ENCODE data around the gene NFIX. TPM values are rescaled to one million over a fixed set of nuclear protein-coding genes. Genes with fewer than 3 reads are reported as not detected.

The NFIX gene
- total RNA-seq, 2 experiments from 2014 or later = 3.0 to 3.3 TPM

GRCh38 chr19:13010992-13011652 lies 15.8 kb downstream of the NFIX start:
- intact Hi-C loops (cut with DNase I, micrococcal nuclease) = no loop called here
- Mint-ChIP-seq H3K27me3 (peaks cover 80% of the 10 kb centered on the region), H3K4me3 (no peak overlapping the region), H3K9me3 (no peaks in the 10 kb centered on the region), H3K4me1 (ENCODE audit: low read depth) (peaks cover 19% of the 10 kb centered on the region), H3K36me3 (ENCODE audit: low read depth) (no peaks in the 10 kb centered on the region), H3K27ac (no peak overlapping the region)
- no peak overlapping the region for H3K27ac ChIP-seq (ENCODE audit: low read depth in 1 of 2, low read length in 2 of 2)
- H3K9me3 ChIP-seq (ENCODE audit: control insufficient read depth in 1 of 2, insufficient read depth in 1 of 2, low read length in 2 of 2) = peaks cover 0 to 32% of the 10 kb centered on the region in 2 experiments
- no peak overlapping the region for H3K4me3 ChIP-seq (ENCODE audit: low read length)
- DNase-seq (no peak), ATAC-seq (ENCODE audit: poor library complexity) (no peak)
- H3K36me3 ChIP-seq (ENCODE audit: insufficient read depth, low read length) = no peaks in the 10 kb centered on the region
- H3K4me1 ChIP-seq (ENCODE audit: insufficient read depth, low read length) = peaks cover 33% of the 10 kb centered on the region
- no peak for TF ChIP-seq CTCF (IDR thresholded peaks at IDR 0.05)
- ChIA-PET POLR2A (interaction anchor here (0.6 kb wide), 1 partner anchor 13 kb away, joined by 3 read pairs; no protein-coding TSS in a partner anchor), CTCF (no interaction called here)
- H3K27me3 ChIP-seq (ENCODE audit: control insufficient read depth in 1 of 2, insufficient read depth in 2 of 2, low read length in 2 of 2) = peaks cover 67 to 79% of the 10 kb centered on the region in 2 experiments

DNA sequence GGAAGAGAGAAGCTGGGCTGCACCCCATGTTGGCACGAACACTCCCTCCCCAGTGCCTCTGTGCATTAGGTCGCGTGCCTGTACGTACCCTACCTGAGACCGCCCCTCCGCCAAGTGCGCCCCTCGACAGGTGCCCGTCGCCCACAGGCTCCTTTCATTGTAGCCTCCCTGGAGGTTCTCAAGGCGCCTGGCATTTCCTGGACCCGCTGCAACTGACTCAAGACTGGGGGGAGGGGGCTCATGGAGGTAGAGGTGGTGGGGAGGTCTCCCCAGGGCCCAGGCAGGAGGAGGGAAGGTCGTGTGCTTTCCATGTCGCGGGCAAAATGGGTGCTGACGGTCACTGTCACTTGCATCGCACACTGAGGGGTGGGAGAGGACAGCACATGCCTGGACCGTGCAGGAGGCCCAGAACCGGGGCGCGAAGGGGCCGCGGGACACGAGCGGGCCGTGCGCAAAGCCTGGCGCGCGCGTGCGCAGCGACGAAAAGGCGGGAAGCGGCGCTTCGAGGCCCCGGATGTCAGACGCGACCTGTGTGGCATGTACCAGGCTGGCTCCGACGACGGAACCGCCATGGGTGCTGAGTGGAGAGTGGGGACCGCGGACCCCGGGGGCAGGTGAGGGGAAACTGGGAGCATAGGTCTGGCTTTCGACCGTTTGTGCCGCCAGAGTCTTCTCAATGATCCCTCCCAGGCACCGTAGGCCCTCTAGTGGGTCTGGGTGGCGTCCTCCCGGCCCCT lies 16.5 kb downstream of the NFIX start:
- DNase-seq = peak in 2 of 14 experiments; percentile 28 to 37
- ChIA-PET POLR2A (no interaction called here), CTCF (no interaction called here)
- no peaks in the 10 kb centered on the region for H3K36me3 ChIP-seq (ENCODE audit: insufficient read depth, low read length)
- no peak overlapping the region for H3K27ac ChIP-seq (ENCODE audit: low read depth in 1 of 2, low read length in 2 of 2)
- H3K9me3 Mint-ChIP-seq = no peaks in the 10 kb centered on the region
- H3K9me3 ChIP-seq (ENCODE audit: control insufficient read depth in 1 of 2, insufficient read depth in 1 of 2, low read length in 2 of 2) = peaks cover 0 to 32% of the 10 kb centered on the region in 2 experiments
- peaks cover 33% of the 10 kb centered on the region for H3K4me1 ChIP-seq (ENCODE audit: insufficient read depth, low read length)
- no peak overlapping the region for H3K4me3 Mint-ChIP-seq
- H3K4me1 Mint-ChIP-seq (ENCODE audit: low read depth) = peaks cover 19% of the 10 kb centered on the region
- H3K27ac Mint-ChIP-seq = no peak overlapping the region
- H3K4me3 ChIP-seq (ENCODE audit: low read length) = no peak overlapping the region
- TF ChIP-seq CTCF (IDR thresholded peaks at IDR 0.05) = no peak
- no peaks in the 10 kb centered on the region for H3K36me3 Mint-ChIP-seq (ENCODE audit: low read depth)
- intact Hi-C loops (cut with DNase I, micrococcal nuclease) = no loop called here
- peaks cover 87% of the 10 kb centered on the region for H3K27me3 Mint-ChIP-seq
- ATAC-seq (ENCODE audit: poor library complexity) = no peak
- peaks cover 67 to 82% of the 10 kb centered on the region in 2 experiments for H3K27me3 ChIP-seq (ENCODE audit: control insufficient read depth in 1 of 2, insufficient read depth in 2 of 2, low read length in 2 of 2)

DNA sequence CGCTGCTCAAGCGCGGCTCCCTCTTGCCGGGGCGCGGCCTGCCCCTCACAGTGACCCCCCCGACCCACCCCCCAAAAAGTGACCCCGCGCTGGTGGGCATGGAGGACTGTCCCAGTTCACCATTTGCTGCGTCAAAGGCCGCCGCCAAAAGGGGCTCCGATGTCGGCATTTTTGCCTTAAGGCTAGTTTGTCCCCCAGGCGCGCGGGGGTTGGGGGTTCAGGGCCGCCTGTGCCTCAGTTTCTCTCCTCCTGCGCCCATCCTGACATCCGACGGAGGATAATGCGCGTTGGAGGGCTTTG lies 17.1 kb downstream of the NFIX start:
- Histone ChIP-seq H3K27me3 (ENCODE audit: control insufficient read depth in 1 of 2, insufficient read depth in 2 of 2, low read length in 2 of 2) (peaks cover 67 to 84% of the 10 kb centered on the region in 2 experiments), H3K9me3 (ENCODE audit: control insufficient read depth in 1 of 2, insufficient read depth in 1 of 2, low read length in 2 of 2) (peaks cover 0 to 32% of the 10 kb centered on the region in 2 experiments), H3K36me3 (ENCODE audit: insufficient read depth, low read length) (no peaks in the 10 kb centered on the region), H3K4me3 (ENCODE audit: low read length) (peak overlapping the region; percentile 39), H3K4me1 (ENCODE audit: insufficient read depth, low read length) (peaks cover 33% of the 10 kb centered on the region), H3K27ac (ENCODE audit: low read depth in 1 of 2, low read length in 2 of 2) (no peak overlapping the region)
- H3K4me1 Mint-ChIP-seq (ENCODE audit: low read depth) = peaks cover 19% of the 10 kb centered on the region
- intact Hi-C loops (cut with DNase I, micrococcal nuclease) = no loop called here
- H3K9me3 Mint-ChIP-seq = no peaks in the 10 kb centered on the region
- no peak for TF ChIP-seq CTCF (IDR thresholded peaks at IDR 0.05)
- no peak for ATAC-seq (ENCODE audit: poor library complexity)
- ChIA-PET CTCF (no interaction called here), POLR2A (no interaction called here)
- H3K4me3 Mint-ChIP-seq = peak overlapping the region; percentile 79
- H3K27me3 Mint-ChIP-seq = peaks cover 90% of the 10 kb centered on the region
- DNase-seq = no peak
- no peaks in the 10 kb centered on the region for H3K36me3 Mint-ChIP-seq (ENCODE audit: low read depth)
- H3K27ac Mint-ChIP-seq = no peak overlapping the region
